GM10266 (cell line): ENCODE measurements around the gene C1orf198.

Source experiments
- DNase-seq: peaks from one replicate; pipeline ENCODE4 v3.0.0; 2012; ENCODE audit errors: extremely low spot score
- TF ChIP-seq, protein P1 (sequence below): IDR thresholded peaks from 2 replicates; pipeline ENCODE4 v1.5.1; 2012; ENCODE audit warnings: mild to moderate bottlenecking, low read depth; ENCODE audit not compliant: control insufficient read depth, insufficient read depth; ENCODE audit errors: missing control alignments

Gene C1orf198

DNA sequence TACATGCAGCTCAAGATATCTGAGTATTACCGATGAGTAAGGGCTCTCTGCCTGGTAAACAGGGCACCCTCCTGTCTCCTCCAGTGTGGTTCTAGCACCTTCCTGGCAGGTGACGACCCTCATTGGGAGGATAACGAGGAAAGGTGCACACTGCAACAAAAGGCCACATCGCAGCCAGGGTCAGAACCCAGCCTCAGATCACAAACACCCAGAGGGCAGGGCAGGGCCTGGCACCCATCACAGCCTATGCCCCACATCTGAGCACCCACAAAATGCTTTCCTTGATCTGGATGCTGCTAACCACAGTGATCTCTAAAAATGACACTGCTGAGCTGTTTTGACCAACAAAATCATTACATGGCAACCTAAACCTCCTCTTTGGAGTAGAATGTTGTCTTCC lies 23.8 kb downstream of the C1orf198 start:
- TF ChIP-seq, protein P1, sequence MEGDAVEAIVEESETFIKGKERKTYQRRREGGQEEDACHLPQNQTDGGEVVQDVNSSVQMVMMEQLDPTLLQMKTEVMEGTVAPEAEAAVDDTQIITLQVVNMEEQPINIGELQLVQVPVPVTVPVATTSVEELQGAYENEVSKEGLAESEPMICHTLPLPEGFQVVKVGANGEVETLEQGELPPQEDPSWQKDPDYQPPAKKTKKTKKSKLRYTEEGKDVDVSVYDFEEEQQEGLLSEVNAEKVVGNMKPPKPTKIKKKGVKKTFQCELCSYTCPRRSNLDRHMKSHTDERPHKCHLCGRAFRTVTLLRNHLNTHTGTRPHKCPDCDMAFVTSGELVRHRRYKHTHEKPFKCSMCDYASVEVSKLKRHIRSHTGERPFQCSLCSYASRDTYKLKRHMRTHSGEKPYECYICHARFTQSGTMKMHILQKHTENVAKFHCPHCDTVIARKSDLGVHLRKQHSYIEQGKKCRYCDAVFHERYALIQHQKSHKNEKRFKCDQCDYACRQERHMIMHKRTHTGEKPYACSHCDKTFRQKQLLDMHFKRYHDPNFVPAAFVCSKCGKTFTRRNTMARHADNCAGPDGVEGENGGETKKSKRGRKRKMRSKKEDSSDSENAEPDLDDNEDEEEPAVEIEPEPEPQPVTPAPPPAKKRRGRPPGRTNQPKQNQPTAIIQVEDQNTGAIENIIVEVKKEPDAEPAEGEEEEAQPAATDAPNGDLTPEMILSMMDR = no peak
- no peak for DNase-seq

DNA sequence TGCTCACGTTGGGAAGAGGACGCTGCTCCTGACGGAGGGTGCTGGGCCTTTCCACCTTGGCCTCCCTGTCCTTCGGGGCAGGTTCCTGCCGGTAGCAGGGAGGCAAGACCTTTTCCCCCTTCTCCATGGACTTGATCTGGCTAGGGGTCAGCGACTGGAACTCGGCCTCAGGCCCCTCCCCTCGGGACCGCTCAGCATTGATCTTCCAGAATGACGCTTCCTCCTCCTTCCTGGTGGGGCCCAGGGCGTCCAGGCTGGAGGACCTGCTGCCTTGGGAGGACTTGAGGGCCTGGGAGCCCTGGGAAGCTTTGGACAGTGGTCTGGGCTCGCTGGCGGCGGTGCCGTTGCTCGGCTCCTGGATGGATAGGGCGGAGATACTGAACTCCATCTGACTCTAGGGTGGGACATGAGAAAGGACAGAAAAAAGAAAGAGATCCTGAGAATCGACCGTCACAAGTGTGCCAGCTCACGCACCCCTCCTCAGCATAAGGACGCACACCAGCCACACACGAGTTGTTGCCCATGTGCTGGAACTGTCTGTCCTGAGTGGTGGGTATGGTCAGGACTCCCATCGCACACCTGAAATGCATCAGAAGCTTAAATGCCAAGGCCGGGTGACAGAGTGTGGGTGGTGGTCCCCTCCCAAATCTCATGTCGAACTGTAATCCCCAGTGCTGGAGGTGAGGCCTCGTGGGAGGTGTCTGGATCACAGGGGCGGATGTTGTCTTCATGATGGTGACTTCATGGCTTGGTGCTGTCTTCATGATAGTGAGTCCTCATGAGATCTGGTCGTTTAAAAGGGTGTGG lies 24.6 kb downstream of the C1orf198 start:
- TF ChIP-seq, protein P1 = no peak
- DNase-seq = no peak

DNA sequence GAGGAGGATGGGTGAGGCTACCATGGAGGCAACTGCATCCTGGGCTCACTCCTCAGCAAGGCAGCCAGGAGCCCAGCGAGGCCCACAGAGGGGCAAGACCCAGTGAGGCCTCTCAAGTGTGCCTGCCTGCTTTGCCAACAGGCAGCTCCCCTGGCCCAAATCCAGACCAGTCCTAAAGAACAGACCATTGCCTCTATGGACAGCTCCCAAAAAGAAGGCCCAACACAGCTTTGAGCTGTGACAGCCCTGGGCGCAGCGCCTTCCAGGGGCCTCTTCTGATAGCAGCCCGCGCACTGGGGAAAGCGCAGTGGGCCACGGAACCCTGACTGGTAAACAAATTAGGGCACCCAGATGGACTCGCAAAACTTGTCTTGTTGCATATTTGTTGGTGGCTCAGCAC lies 25.5 kb downstream of the C1orf198 start:
- no peak for DNase-seq

DNA sequence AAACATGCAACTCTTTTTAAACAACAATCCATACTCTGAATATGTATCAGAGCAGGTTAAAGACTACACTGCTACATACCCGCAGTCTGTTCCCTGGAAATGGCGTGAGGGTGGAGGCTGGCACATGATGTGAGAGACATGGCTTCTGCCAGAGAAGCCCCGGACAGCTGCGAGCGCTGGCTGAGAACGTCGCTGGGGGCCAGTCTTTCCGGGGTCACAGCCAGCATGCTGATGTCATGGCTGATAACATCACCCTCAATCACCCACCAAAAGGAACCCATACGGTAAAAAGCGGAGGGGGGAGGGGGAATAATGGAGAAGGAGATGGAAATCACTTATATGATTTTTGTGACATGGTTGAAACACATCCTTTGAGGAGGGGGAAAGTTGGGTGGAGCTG lies 29.1 kb downstream of the C1orf198 start:
- no peak for DNase-seq
- TF ChIP-seq, protein P1 = no peak

More for the DNA sequence above, 25.5 kb downstream of the C1orf198 start:
- TF ChIP-seq, protein P1 = no peak

DNA sequence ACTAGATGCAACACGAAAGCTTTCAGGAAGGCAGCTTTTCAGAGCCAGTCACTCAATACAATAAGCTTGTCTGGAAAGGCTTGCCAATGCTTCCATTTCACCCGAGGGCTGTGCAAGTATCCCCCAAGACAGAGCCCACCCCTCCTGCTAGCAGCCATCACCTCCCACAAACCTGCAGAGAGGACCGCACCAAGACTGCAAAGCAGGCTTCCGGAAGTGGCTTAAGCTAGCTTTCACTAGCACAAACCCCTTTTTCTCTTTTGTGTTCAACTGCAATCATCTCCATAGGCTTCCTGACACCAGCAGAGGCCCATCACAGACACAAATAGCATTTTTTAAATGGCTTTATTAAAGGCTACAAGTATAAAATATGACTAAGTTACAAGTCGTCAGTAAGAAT lies 31.5 kb downstream of the C1orf198 start:
- no peak for DNase-seq
- TF ChIP-seq, protein P1 = no peak

DNA sequence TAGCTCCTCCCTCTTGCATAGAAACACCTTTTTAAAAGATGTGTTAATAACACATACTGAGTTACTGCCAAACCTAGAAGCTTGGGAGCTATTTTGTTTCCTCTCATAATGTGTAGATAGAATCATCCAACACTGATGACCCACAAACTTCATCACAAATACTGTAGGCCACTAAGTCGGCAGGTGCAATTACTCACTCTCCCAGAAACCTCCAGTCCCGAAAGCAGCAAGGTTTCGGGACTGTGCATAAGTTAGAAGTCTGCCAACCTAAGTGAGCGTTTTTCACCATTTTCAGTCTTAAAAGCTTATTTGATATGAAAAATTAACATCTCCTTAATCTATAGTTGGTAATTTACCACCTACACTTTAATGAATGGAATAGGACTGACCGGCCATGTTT lies 32.0 kb downstream of the C1orf198 start:
- DNase-seq = no peak
- TF ChIP-seq, protein P1 = no peak

DNA sequence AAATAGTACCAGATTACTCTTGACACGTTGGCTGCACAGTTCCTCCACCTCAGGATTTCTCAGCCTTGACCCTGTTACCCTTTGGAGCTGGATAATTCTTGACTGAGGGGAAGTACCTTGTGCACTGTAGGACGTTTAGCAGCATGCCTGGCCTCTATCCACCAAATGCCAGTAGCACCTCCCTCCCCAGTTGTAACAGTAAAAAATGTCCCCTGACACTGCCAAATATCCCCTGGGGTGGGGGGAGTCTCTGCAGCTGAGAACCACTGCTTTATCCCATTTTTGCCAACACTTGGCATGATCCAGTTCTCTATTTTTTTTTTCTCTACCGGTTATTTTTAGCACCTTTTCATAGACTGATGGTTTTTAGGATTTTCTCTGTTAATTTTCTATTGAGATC lies 34.0 kb downstream of the C1orf198 start:
- no peak for DNase-seq
- TF ChIP-seq, protein P1 = no peak
